ENCODE measurements around the gene HOXA9. TPM values are rescaled to one million over a fixed set of nuclear protein-coding genes. Genes with fewer than 3 reads are reported as not detected.

HOXA9 gene
- polyA plus RNA-seq, 2 of the 4 experiments (the other 2 are of a cell fraction), result 1.4 TPM

- no peak for ATAC-seq
- H3K4me3 ChIP-seq, result no peak overlapping the region
- 84% methylated on average over 9 of the region's 9 CpGs for WGBS (ENCODE audit: missing lambda C conversion rate)
- no peaks in the 10 kb centered on the region for H3K9me3 ChIP-seq
- POLR2A ChIA-PET, result no interaction called here
- CTCF ChIA-PET, result interaction anchor here (1.2 to 4.8 kb wide), 18 partner anchors 13 to 901 kb away, joined by 3 to 58 read pairs (median 6); partner anchors contain the start of gene TAX1BP1
- no peak overlapping the region for H3K27ac ChIP-seq
- FAIRE-seq, result no peak
- TF ChIP-seq GATA3 (IDR thresholded peaks at IDR 0.05; ENCODE audit: borderline replicate concordance) (no peak), TFCP2L1 (CRISPR knock-in tag; IDR thresholded peaks at IDR 0.05) (no peak), RNF2 (IDR thresholded peaks at IDR 0.05; ENCODE audit: borderline replicate concordance, low read depth) (no peak), EHMT2 (IDR thresholded peaks at IDR 0.05; ENCODE audit: low read depth) (no peak), POLR2A (IDR thresholded peaks at IDR 0.05; ENCODE audit: low read length) (no peak), RFX5 (IDR thresholded peaks at IDR 0.05) (no peak), HES2 (IDR thresholded peaks at IDR 0.05) (no peak), ZC3H11A (IDR thresholded peaks at IDR 0.05) (no peak), CHD2 (IDR thresholded peaks at IDR 0.05; ENCODE audit: low read length, partially characterized antibody) (no peak)
- TF ChIP-seq, protein P1, sequence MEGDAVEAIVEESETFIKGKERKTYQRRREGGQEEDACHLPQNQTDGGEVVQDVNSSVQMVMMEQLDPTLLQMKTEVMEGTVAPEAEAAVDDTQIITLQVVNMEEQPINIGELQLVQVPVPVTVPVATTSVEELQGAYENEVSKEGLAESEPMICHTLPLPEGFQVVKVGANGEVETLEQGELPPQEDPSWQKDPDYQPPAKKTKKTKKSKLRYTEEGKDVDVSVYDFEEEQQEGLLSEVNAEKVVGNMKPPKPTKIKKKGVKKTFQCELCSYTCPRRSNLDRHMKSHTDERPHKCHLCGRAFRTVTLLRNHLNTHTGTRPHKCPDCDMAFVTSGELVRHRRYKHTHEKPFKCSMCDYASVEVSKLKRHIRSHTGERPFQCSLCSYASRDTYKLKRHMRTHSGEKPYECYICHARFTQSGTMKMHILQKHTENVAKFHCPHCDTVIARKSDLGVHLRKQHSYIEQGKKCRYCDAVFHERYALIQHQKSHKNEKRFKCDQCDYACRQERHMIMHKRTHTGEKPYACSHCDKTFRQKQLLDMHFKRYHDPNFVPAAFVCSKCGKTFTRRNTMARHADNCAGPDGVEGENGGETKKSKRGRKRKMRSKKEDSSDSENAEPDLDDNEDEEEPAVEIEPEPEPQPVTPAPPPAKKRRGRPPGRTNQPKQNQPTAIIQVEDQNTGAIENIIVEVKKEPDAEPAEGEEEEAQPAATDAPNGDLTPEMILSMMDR (IDR thresholded peaks at IDR 0.05), result no peak
- TF ChIP-seq, protein P2, sequence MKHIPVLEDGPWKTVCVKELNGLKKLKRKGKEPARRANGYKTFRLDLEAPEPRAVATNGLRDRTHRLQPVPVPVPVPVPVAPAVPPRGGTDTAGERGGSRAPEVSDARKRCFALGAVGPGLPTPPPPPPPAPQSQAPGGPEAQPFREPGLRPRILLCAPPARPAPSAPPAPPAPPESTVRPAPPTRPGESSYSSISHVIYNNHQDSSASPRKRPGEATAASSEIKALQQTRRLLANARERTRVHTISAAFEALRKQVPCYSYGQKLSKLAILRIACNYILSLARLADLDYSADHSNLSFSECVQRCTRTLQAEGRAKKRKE (CRISPR knock-in tag; IDR thresholded peaks at IDR 0.05; ENCODE audit: low read depth), result no peak
- no peak for DNase-seq (ENCODE audit: low read depth in 1 of 2, low spot score in 1 of 2)
- no peak overlapping the region for H3K4me2 ChIP-seq
- H3K4me1 ChIP-seq, result peaks cover 9% of the 10 kb centered on the region; the same call in 1 of the 3 replicates
Measured at GRCh38 chr7:27194686-27195379, 29.5 kb upstream of the HOXA9 start.

GRCh38 chr7:27194002-27194352 lies 28.6 kb upstream of the HOXA9 start:
- Histone ChIP-seq H3K4me3 (no peak overlapping the region), H3K4me1 (peaks cover 9% of the 10 kb centered on the region; the same call in 1 of the 3 replicates), H3K4me2 (no peak overlapping the region), H3K9me3 (no peaks in the 10 kb centered on the region), H3K27ac (no peak overlapping the region)
- no peak for TF ChIP-seq FOSL2 (IDR thresholded peaks at IDR 0.05)
- TF ChIP-seq FOSL2 (CRISPR knock-in tag; IDR thresholded peaks at IDR 0.05), result no peak
- TF ChIP-seq MAZ (IDR thresholded peaks at IDR 0.05; ENCODE audit: borderline replicate concordance, low read depth, low read length), result no peak
- TF ChIP-seq HMGXB4 (CRISPR knock-in tag; IDR thresholded peaks at IDR 0.05; ENCODE audit: borderline replicate concordance), result no peak
- no peak for TF ChIP-seq ZC3H11A (IDR thresholded peaks at IDR 0.05)
- no peak for TF ChIP-seq CEBPB (IDR thresholded peaks at IDR 0.05)
- TF ChIP-seq EHF (CRISPR knock-in tag; IDR thresholded peaks at IDR 0.05), result no peak
- no peak for TF ChIP-seq SMC3 (IDR thresholded peaks at IDR 0.05)
- TF ChIP-seq EP300 (IDR thresholded peaks at IDR 0.05), result no peak
- no peak for TF ChIP-seq MAX (IDR thresholded peaks at IDR 0.05)
- FAIRE-seq (no peak), DNase-seq (ENCODE audit: low read depth in 1 of 2, low spot score in 1 of 2) (no peak), ATAC-seq (no peak)
- CTCF ChIA-PET, result interaction anchor here (1.6 to 4.8 kb wide), 3 partner anchors 12 to 902 kb away, joined by 6 to 58 read pairs (median 34); no protein-coding TSS in a partner anchor
- POLR2A ChIA-PET, result no interaction called here
- WGBS (ENCODE audit: missing lambda C conversion rate), result 96% methylated on average over 2 of the region's 2 CpGs

Measured in A549 (cell line).